ENCODE results near the gene CRIM1. TPM values are rescaled to one million over a fixed set of nuclear protein-coding genes. Genes with fewer than 3 reads are reported as not detected.

CRIM1 gene
- total RNA-seq, 1 donor from 2014 or later = 669 TPM

DNA sequence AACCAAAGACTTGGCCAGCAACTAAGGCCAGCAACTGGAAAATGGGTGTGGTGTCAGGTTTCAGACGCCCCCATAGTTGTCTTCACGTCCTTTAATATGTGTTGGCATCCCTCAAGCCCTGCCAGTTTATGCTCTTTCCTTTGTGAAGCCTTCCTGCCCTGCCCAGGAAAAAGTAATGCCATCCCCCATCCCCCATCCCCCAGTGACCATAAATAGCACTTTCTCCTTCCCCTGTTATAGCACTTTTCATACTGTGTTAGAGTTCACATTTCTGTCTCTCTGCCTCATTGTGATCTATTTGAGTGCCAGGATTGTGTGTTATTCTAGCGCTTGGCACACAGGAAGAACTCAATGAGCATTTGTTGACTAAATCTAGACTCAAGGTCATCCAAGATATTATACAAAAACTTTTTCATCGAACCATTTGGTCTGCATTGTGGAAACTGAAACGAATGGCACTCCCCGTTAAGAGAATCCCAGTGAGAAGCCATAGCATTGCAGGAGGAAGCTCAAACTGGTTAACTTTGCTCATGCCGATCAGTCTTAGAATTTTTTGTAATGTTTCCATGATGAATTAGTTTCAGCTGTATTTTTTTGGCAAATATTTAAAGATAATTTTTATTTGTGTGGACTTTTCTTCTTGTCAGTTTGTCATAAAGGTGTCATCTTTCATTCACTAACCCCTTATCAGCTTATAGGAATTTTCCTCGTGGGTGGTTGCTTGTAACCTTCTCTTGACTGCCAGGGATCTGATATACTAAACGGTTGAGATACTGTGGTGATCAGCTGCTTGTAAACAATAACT is 15.7 kb downstream of the CRIM1 start:
- DNase-seq (ENCODE audit: low read depth) = peak; percentile 49

DNA sequence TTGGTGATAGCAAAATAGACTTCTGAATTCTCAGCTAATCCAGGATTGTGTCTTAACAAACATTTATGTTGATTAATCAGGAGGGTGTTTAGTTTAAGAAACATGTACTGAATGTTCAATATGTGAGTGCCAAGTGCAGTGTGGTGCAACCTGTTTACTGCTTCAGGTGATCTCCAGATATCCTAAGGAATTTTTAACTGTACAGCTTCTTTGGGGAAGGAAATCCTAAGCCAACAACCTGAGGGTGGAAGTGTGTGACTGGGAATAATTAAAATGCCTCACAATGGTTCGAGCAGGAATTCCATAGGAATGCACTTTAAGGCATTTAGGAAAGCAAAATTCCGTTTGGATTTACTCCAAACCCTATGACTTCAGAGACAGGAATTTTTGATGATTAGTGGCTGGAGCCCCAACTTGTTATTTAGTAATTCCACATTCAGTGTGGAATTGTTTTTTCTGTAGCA is 16.4 kb downstream of the CRIM1 start:
- peak; percentile 98 for DNase-seq (ENCODE audit: low read depth)

DNA sequence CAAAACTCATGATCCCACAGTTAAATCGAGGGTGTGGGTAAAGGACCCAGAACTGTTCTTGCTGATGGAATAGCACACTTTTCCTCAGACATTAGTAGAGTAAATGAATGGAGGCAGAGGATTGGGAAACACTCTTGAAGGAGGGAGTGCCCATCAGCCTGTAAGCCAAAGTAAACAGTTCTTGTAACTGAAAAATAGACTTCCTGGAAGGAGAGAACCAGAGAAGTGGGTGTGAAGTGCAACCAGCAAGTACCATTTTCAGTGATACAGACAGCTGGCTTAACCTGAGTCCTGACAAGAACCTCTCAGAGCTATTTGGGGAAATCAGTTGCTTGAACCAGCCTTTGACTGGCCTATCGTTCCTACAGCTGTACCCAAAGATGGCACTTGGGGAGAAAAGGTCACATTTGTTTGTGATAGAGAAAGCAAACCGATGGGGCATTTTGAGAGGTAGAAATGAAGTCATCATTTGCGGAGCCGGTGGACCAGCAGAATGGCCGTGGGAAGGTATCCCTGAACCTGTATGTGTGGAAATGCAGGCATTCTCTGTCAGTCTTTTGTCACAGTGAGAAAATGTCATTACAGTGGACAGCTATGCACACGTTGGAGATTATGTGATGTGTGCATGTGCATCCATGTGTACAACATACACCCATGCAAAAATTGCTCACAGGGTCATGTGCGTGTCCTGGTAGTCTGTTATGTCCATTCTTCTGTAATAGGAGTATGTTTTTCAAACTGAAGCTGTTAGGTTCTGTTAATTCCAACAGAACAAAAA is 17.8 kb downstream of the CRIM1 start:
- peak; percentile 94 for DNase-seq (ENCODE audit: low read depth)

DNA sequence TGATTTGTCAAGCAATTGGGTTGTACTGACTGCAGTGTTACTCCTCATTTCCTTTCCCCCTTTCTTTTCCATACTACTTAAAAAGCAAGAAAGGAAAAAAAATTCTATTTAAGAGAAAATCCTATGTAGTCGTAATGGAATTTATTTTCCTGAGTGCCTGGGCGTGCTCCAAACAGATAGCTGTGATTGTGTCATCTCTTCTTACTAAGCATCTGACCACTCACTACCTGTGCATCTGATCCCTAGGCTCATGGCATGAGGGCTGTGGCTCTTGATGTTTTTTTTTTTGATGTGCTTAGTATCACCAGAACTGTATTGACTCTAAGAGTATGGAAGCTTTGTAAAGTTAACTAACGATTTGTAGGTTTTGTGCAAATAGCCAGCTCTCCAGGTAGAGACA is 19.0 kb downstream of the CRIM1 start:
- DNase-seq (ENCODE audit: low read depth) = no peak

DNA sequence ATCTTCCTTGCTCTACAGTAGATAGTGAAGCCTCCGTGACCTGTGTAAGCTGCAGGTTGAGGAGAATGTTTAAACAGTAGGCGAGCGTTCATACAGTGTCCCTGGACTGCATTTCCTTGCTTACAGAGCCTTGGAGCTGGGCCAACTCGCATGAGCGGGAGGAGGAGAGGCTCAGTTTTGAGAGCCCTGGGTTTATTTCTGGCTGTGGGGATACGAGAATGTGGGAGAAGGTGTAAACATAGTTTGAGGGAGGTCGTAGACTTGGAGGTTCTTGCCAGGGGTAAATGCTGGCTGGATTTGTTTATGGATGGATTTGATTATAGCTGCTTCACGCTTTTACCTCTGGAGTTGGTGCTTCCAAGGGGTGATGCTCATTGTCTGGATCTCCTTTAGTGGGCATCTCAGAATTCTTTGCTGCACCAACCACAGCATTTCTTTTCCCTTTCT is 20.8 kb downstream of the CRIM1 start:
- peak; percentile 53 for DNase-seq (ENCODE audit: low read depth)

DNA sequence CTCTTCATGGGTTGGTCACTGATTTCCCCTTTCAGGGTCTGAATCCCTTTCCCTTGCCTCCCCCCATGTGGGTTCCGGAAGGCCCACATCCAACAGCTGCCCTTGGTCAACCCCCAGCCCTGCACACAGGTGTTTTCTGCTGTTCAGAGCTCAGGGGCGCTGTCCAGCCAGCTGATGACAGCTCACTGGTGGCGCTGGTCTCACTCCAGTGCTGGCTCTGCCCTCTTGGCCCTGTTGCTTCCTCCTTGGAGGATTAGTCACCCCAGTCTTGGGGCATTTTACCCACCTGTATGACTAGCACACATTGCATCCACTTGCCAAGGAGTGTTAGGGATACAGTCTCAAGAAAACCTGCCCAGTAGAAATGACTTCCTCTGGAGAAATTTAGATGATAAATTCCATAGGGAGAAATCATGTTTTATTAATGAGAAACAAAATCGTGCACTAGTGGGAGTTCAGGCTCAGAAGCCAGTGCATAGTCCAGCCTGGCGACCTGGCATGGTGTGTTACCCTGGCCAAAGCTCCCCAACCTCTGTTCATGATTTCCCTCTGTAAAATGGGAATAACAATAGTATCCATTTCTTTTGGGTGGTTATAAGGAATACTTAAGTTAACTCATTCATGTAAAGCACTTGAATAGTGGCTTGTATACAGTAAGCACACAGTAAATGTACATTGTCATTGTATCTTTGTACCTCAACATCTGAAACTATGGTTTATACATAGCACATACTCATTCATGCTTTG is 21.6 kb downstream of the CRIM1 start:
- DNase-seq (ENCODE audit: low read depth) = peak; percentile 95

DNA sequence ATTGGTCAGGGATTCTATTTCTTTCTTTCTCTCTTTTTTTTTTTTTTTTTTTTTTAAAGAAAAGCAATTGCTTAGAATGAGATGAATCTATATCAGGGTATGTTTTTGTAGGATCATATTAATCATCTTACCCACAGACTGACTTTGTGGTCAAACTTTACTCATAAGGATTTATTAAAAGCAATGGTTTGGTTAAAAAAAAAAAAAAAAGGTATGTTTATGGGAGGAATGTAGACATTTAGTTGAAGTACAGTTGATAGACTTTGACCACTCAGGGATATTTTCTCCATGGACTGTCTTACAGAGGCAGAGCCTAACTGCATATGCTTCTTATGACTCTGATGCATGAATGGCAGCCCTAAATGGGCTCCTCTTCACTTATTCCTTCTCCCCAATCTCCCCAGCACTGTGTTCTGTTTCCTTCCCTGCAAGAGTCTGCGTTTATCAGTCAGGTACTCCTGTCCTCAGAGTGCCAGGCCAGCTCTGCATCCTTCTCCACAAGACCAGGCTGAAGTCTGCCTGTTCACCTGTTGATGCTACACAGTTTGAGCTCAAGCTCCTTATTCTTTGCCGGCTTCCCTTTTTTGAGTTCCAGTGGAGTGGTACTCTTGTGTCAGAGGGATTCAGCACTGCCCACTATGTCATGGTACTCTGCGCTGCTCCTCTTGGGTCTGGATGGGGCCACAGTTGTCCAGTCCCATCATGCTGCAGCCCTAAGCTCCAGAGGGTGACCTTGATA is 24.3 kb downstream of the CRIM1 start:
- no peak for DNase-seq (ENCODE audit: low read depth)

DNA sequence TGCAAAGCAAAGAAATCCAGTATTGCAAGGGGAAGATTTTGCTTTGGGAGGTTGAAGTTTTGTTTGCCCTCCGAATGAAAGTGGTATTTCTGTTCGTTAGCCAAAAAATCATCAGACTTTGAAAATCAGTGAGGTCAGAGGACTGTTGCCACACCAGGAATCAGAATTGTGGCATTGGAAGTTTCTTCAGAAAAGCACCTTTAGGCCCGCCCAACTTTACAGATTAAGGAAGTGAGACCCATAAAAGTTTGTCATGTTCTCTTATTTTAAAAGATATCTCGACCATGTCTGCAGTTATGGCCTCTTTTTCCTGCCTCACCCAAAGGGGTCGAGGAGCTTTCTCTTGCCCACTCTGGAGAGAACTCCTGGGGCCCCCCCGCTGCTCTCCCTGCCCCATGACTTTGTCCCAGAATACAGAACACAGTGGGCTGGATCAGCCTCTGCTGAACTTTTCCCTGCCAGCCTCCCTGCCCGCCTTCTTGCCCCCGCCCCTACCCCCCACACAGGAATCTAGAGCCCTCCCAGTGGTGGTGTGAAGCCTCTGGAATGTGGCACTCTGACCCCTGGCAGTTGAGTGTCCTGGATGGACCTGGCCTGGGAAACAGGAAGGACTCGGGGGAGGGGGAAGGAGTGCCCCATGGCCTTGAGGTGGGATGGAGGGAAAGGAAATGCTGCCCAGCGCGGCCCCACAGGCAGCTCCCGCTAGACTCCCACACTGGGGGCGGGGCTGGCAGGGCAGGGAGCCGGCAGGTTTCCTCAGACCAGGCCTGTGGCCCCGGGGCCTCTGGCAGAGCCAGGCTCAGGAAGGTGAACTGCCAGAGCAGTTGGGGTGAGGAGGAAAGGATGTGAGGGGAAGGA is 25.3 kb downstream of the CRIM1 start:
- peak; percentile 95 for DNase-seq (ENCODE audit: low read depth)

DNA sequence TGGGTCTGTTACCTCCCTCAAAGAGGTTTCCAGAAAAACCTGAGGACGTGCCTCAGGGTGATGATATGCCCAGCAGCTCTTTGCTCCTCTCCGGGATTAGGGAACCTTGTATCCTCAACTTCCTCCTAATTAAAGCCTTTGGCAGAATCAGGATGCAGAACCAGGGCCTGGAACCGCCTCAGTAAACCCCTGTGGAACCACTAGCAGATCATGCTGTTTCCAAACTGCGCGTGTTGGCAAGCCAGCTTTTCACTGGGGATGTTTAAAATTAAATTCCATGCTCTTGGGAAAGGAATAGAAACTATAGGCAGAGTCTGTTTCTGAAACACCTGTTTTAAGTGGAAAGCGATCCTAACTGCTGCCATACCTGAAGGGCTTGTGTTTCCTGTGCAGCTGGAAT is 26.4 kb downstream of the CRIM1 start:
- DNase-seq (ENCODE audit: low read depth) = no peak

DNA sequence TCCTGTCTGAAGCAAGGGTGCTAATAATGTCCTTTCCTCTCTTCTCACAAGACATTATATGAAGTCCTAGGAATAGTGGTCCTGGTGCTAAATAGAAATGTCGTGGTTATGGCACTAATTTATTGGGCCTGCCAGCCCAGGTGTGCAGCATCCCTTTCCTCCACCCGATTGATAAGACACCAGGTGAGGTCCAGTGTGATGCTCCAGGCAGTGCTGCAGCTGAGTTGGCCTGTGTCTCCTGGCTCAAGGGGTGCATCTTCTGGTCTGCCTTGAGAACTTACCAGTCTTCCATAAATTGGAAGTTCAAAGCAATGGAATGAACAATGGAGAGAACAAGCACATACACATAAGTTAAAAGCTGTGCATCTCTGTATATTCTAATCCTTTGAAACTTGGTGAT is 26.9 kb downstream of the CRIM1 start:
- no peak for DNase-seq (ENCODE audit: low read depth)

DNA sequence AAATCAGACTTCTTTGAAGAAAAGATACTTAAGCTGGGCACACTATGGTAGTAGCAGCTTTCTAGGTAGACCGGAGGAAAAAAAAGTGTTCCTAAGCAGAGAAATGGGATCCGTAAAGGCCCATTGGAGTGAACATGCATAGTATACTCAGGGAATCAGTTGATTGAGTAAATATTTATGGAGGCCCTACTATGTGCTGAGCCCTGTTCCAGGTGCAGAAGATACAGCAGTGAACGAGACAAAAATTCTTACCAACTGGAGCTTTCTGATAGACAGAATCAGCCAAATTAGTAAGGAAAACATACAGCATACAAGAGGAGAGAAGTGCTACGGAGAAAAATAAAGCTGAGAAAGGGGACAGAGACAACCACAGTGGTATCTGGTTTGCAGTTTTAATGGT is 28.1 kb downstream of the CRIM1 start:
- no peak for DNase-seq (ENCODE audit: low read depth)

DNA sequence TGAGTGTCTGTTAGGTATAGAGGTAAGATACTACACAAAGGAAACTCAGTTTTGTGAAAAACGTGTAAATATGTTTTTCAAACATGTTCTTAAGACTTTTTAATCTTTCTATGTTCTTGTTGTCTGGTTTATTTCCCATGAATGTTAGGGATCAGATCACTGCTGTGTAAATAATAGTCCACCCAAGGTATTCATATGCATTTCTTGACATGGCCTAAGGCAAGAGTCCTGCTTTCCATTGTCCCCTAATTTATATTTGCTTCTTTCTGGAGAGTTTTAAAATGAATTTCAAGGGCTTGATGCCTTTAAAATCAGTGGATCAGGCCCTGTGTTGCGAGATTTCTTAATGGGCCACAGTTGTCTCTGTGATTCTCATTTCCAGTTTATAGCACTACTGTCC is 28.9 kb downstream of the CRIM1 start:
- DNase-seq (ENCODE audit: low read depth) = no peak

DNA sequence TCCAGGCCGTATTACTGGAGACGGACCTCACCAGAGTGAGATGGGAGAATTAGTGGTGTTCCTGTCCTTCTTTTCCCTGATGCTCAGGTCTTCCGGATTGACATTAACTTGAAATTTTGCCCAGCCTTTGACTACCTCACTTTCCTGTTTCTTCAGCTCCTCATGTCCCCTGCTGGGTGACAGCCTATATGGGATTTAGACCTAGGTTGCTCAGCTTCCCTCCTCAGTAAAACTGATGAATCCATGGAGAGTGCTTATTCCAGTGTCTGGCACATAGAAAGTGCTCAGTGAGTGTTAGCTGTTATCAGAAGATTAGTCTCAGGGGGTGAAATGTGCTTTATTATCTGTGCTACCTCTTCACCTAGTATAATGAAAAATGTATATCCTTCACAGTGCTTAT is 30.0 kb downstream of the CRIM1 start:
- no peak for DNase-seq (ENCODE audit: low read depth)

DNA sequence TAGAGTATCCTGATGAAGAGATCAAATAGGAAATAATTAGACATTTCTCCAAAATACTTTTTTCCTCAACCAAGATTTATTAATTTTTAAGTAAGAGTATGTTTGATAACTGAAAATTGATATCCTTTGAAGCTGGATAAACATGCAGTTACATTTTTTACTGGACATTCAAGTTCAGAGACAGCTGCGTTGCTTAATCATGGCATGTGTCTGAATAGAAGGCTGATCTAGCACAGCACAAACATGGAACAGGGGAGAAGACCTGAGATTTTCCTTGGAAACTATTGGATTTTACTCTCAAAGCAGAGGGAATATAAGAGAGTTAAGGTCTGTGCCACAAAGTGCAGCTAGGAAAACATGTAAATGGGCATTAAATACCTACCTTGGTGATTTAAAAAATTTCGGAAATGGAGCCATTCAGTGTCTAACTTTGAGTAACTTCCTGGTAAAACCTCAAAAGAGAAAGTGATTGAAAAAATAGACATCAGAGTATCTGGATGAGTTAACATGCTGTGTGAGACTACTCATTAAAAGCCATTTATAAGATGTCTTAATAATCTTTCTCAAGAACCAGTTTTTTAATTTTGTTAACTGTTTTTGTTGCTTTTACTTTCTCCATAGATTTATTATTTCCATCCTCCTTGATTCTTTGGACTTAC is 31.8 kb downstream of the CRIM1 start:
- DNase-seq (ENCODE audit: low read depth) = no peak

DNA sequence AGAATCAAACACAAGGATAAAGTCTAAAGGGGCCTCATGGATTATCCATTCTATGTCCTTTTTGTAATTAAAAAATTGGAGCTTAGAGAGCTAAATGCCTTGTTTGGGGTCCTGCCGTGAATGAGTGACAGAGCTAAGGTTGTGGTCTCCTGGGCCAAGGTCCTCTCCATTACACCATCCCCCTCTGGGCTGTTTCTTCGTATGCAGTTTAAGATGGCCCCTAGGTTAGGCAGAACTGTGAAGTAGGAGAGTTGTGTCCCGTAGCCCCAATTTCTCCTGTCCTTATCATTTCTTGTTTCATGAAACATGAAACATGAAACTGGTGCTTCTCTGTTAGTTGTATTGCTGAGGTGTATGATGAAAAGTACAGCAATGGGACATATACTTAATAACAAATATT is 32.9 kb downstream of the CRIM1 start:
- no peak for DNase-seq (ENCODE audit: low read depth)

DNA sequence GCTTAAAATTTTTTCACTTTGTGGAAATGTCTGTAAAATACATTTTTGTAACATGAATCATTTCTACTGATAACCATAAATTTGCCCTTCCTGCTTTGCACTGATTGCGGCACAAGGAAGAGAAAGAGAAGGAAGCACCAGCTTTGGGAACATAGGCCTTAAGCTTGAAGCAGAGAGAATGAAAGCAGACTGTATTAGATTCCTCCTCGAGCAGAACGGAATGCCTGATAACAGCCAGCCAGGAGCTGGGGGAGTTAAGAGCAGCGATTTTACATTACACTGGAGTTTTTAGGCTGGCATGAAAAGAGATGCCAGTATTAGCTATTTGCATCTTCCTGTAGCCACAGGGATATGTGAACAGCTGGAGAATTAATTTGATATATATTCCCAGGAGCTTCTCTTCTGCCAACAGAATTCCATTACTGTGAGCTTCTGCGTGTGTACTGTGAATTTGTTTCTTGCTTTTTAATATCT is 33.5 kb downstream of the CRIM1 start:
- peak; percentile 55 for DNase-seq (ENCODE audit: low read depth)

DNA sequence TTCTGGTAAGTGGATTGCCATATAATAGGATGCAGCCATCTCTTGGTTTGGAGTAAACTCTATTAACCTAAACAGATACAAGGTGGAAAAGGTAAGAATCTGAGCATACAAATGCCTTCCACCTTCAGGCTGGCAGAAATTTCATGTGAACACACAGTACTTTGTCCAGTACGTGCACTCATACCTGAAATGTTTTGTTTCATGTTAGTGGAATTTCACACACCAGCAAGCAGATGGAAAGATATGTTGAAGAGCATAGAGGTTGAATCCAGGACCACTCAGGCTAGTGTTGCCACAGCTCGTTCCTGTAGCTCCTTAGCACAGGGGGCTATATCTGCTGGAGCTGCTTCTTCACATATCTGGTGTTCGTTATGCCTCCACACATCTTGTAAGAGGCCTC is 34.0 kb downstream of the CRIM1 start:
- DNase-seq (ENCODE audit: low read depth) = no peak

DNA sequence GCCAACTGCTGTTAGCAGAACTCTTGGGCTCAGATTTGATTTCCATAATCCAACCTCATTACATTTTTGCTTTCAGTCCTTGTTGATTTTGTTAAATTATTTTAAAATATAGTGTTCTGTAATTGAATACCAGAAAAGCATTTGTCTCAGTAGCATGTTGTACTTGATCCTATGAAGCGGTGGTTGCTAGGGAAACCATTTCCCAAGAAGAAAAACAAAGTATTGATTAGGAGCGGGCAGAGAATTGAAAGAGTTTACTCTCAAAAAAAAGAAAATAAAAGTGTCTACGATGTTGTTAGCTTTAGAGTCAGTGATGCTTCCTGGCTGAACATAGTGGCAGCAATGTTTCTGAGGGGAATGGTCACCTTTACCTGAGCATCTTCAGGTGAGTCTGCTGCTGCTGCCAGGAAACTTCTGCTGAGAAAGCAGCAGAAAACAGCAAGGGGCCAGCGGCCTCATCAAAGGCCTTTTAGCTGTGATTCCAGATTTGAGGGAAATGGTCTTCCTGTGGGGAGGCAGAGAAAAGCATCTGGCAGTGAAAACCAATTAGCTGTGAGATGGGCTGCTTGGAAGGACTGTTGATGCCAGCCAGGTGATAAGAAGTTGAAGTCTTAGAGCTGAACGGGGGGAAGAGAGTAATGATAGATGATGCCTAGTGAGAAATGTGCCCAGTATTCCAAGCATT is 37.1 kb downstream of the CRIM1 start:
- no peak for DNase-seq (ENCODE audit: low read depth)

DNA sequence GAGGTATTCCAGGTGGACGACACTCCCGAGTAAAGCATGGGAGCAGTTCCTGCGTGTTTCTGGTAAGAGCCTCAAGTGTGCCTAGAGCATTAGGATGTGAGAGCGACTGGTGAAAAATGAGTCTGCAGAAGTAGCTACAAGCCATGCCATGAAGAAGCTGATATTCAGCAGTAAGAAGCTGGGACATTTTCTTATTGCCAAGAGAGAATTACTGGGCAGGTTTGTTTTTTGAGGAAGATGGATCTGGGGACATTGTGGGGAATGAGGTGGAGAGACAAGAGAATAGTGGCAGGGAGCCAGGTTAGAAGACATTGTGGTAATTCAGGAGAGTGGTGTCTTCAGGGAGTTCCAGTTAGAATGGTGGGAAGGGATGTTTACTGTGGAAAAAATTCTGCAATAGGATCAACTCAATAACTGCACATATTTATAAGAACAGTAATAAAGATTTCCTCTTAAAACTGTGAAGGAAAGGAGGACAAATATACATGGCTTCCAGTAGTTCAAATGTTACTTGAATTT is 38.2 kb downstream of the CRIM1 start:
- DNase-seq (ENCODE audit: low read depth) = no peak

Data from renal cortical epithelial cell (primary cell).